GM12878 (cell line): ENCODE results near the gene RARB. TPM values are rescaled to one million over a fixed set of nuclear protein-coding genes. Genes with fewer than 3 reads are reported as not detected.

Experiments
- ATAC-seq: fragments of 200-7000 bp; cut with Tn5 transposase; 3 replicates; pipeline ENCODE4 v1.9.1; 2020; ENCODE audit warnings: mild to moderate bottlenecking, moderate library complexity
- BruUV-seq: library from RNA; stranded (reverse); fragments of 400-500 nt; replicated peaks from 2 replicates; lab custom pipeline; 2021; lab: Mats Ljungman, UMichigan
- CTCF ChIA-PET: fragments of 300-600 bp; sonication (Branson Sonifier 250); formaldehyde crosslinking; extraction: SDS; loops from one replicate; lab custom pipeline; 2021; ENCODE audit warnings: inconsistent platforms; lab: Yijun Ruan, JAX
- POLR2A ChIA-PET: fragments of 350-600 bp; formaldehyde crosslinking; extraction: SDS; loops from one replicate; lab custom pipeline; 2021; ENCODE audit warnings: inconsistent platforms; lab: Charles Lee
- RAD21 ChIA-PET: fragments of 300-600 bp; sonication (Branson Sonifier 250); formaldehyde crosslinking; loops from one replicate; lab custom pipeline; 2023; ENCODE audit warnings: antibody characterized with exemption; ENCODE audit not compliant: unreplicated experiment; lab: Charles Lee
- SMC1A ChIA-PET: fragments of 300-600 bp; sonication (Branson Sonifier 250); formaldehyde crosslinking; loops from one replicate; lab custom pipeline; 2023; ENCODE audit not compliant: unreplicated experiment, uncharacterized antibody; lab: Charles Lee
- DNase-seq: peaks from one replicate; pipeline ENCODE4 v3.0.0-alpha.2; 2011; ENCODE audit warnings: low read depth, low spot score
- FAIRE-seq: peaks from 3 replicates; lab custom pipeline; 2011; peaks lifted over from hg19 to GRCh38; lab: Jason Lieb, UNC
- H2AFZ ChIP-seq: 2 replicates; pipeline ENCODE4 v1.6.0; 2011; ENCODE audit warnings: low read depth, low read length, control low read depth; ENCODE audit not compliant: control insufficient read depth
- H3K27ac ChIP-seq: 2 replicates; pipeline ENCODE4 v1.5.1; 2011; ENCODE audit warnings: control low read depth; ENCODE audit not compliant: control insufficient read depth, insufficient read depth
- H3K27me3 ChIP-seq, 2 experiments: replicated peaks in 1 of 2; 2 replicates each; pipeline versions ENCODE4 v1.6.0 to v1.6.1; 2011; ENCODE audit warnings: low read length in 1 of 2; ENCODE audit not compliant: control insufficient read depth in 2 of 2, insufficient read depth in 2 of 2
- H3K36me3 ChIP-seq, 2 experiments: 2 replicates each; pipeline ENCODE4 v1.5.1; 2011; ENCODE audit warnings: low read length in 1 of 2; ENCODE audit not compliant: control insufficient read depth in 2 of 2, insufficient read depth in 2 of 2
- H3K4me1 ChIP-seq: 2 replicates; pipeline ENCODE4 v1.6.1; 2011; ENCODE audit warnings: mild to moderate bottlenecking, low read length, moderate library complexity, mixed read lengths; ENCODE audit not compliant: control insufficient read depth, insufficient read depth
- H3K4me2 ChIP-seq: 2 replicates; pipeline ENCODE4 v1.6.0; 2011; ENCODE audit warnings: control low read depth; ENCODE audit not compliant: control insufficient read depth, insufficient read depth
- H3K4me3 ChIP-seq: fragments of 200-600 bp; sonication (generic); 2 replicates; pipeline ENCODE4 v1.5.1; 2016
- H3K79me2 ChIP-seq: 2 replicates; pipeline ENCODE4 v1.6.0; 2011; ENCODE audit warnings: low read length; ENCODE audit not compliant: control insufficient read depth, insufficient read depth
- H3K9ac ChIP-seq: 2 replicates; pipeline ENCODE4 v1.8.0; 2011; ENCODE audit warnings: low read length, control low read depth, mixed read lengths; ENCODE audit not compliant: control insufficient read depth, insufficient read depth
- H3K9me3 ChIP-seq: replicated peaks from 3 replicates; pipeline ENCODE4 v1.5.1; 2011; ENCODE audit warnings: mild to moderate bottlenecking, low read length; ENCODE audit not compliant: control insufficient read depth, insufficient read depth
- H4K20me1 ChIP-seq: 2 replicates; pipeline ENCODE4 v1.6.0; 2011; ENCODE audit not compliant: control insufficient read depth, insufficient read depth
- CBX3 ChIP-seq: fragments of 200-600 bp; sonication (generic); IDR thresholded peaks from 2 replicates; pipeline ENCODE4 v1.6.1; 2016; ENCODE audit warnings: low read depth, borderline replicate concordance
- EP300 ChIP-seq, 2 experiments: fragments of 150-350 bp in 1 of 2; IDR thresholded peaks; 2 replicates each; pipeline ENCODE4 v1.6.1; 2011 to 2012; ENCODE audit warnings: low read depth in 2 of 2, low read length in 2 of 2, borderline replicate concordance in 1 of 2, improper control_type of control experiment in 1 of 2, inconsistent platforms in 1 of 2; ENCODE audit not compliant: control insufficient read depth in 1 of 2
- ETV6 ChIP-seq, 2 experiments: fragments of 450-650 bp in 1 of 2; IDR thresholded peaks in 1 of 2; conservative IDR thresholded peaks in 1 of 2; 2 replicates each; pipeline ENCODE4 v1.6.1; 2014; ENCODE audit warnings: antibody characterized with exemption in 1 of 2, borderline replicate concordance in 1 of 2, low read depth in 1 of 2, mild to moderate bottlenecking in 1 of 2, moderate library complexity in 1 of 2
- KAT2A ChIP-seq: conservative IDR thresholded peaks from 2 replicates; pipeline ENCODE4 v1.6.1; 2011; ENCODE audit warnings: low read depth, low read length; ENCODE audit not compliant: control insufficient read depth
- MEF2B ChIP-seq: fragments of 450-650 bp; IDR thresholded peaks from 2 replicates; pipeline ENCODE4 v1.6.1; 2018; ENCODE audit warnings: mild to moderate bottlenecking, moderate library complexity; ENCODE audit not compliant: partially characterized antibody, poor library complexity, severe bottlenecking
- PRDM15 ChIP-seq: fragments of 450-650 bp; formaldehyde crosslinking; IDR thresholded peaks from 2 replicates; pipeline ENCODE4 v1.4.0; 2020; ENCODE audit warnings: mild to moderate bottlenecking, moderate library complexity
- SMARCA5 ChIP-seq: fragments of 450-650 bp; IDR thresholded peaks from 2 replicates; pipeline ENCODE4 v1.6.1; 2017; ENCODE audit warnings: mild to moderate bottlenecking
- SMC3 ChIP-seq: IDR thresholded peaks from 2 replicates; pipeline ENCODE4 v1.6.1; 2011; ENCODE audit warnings: low read length, improper control_type of control experiment, borderline replicate concordance
- ZBTB4 ChIP-seq: fragments of 450-650 bp; formaldehyde crosslinking; IDR thresholded peaks from 2 replicates; pipeline ENCODE4 v1.4.0; 2022; ENCODE audit warnings: mild to moderate bottlenecking, moderate library complexity
- WGBS: methylation state at CpG from one replicate; pipeline ENCODE4 v1.1.6; 2016; ENCODE audit warnings: low lambda C conversion rate; ENCODE audit not compliant: insufficient replicate concordance, insufficient coverage; ENCODE audit errors: missing lambda C conversion rate; 5-methylcytosine and 5-hydroxymethylcytosine counted together
- in situ Hi-C: fragments of 300-500 bp; cut with MboI; formaldehyde crosslinking; loops from 9 replicates; pipeline ENCODE4 v1.14.3; 2018; ENCODE audit warnings: mixed read lengths
- intact Hi-C: fragments of 100-400 bp; cut with micrococcal nuclease; formaldehyde crosslinking; loops from one replicate; pipeline ENCODE4 v1.14.2; 2022; ENCODE audit not compliant: unreplicated experiment
- polyA plus RNA-seq, 11 experiments: library from polyadenylated mRNA; depleted of rRNA in 4 of 11; unstranded in 6 of 11; stranded (reverse) in 5 of 11; fragments of >200 nt; fragmentation: Nextera tagmentation in 4 of 11; fragmentation: Illumina TruSeq in 1 of 11; extraction: Ambion mirVana in 4 of 11; extraction: Trizol in 1 of 11; gene quantifications; 1 replicate in 1 of 11; 2 replicates in 10 of 11; pipeline versions ENCODE4 v1.2.1 to v1.2.3, GENCODE V29; 2011 to 2016; ENCODE audit warnings: inconsistent platforms in 2 of 11, missing spikeins in 2 of 11, low read depth in 1 of 11
- total RNA-seq, 4 experiments: library from RNA; depleted of rRNA in 3 of 4; stranded (reverse); fragments of >200 nt in 3 of 4; fragmentation: Illumina TruSeq in 1 of 4; extraction: Trizol in 1 of 4; gene quantifications; 2 replicates each; pipeline versions ENCODE4 v1.2.1 to v1.2.3, GENCODE V29; 2013 to 2021

RARB gene
- total and polyA plus RNA-seq, 10 of the 15 experiments (the other 5 are each of a cell fraction or from before 2014, with no cell fraction given) = 0.05 to 0.06 TPM; not detected in 8

DNA sequence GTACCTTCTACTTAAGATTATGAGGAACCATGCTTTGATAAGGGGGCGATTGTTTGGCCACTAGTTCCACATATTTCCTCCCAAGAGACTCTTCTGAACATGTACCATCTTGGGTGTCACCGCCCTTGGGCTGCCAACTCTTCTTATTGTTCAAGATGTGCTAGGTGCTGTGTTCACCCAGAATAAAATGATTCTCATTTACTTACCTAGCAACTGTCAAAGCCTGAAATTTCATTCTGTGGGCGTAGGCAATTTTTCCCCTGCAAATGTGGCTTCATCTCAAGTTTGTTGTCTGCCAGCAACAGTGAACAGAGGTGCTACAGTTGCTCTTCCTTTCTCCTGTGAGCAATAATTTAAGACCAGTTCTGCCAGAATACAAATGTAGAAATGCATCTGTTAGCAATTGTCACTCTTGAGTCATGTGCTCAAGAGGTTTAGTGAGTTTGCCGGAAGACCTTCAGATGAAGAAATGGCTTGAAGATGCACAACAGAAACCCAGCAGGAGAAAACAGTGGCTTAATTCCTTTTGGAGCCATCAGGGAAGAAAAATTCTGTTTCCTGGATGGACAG lies 41.3 kb upstream of the RARB start:
- SMC1A ChIA-PET = no interaction called here
- no peaks in the 10 kb centered on the region; a peak in 1 of 4 replicates for H3K27me3 ChIP-seq
- RAD21 ChIA-PET = no interaction called here
- whole genome bisulfite sequencing = 34% methylated on average over 4 of the region's 4 CpGs
- ATAC-seq (no peak), FAIRE-seq (no peak), DNase-seq (no peak)
- no peaks in the 10 kb centered on the region for H3K4me1 ChIP-seq
- H4K20me1 ChIP-seq = no peaks in the 10 kb centered on the region
- CTCF ChIA-PET = no interaction called here
- POLR2A ChIA-PET = no interaction called here
- no peak overlapping the region for H3K4me2 ChIP-seq
- no peak overlapping the region for H2AFZ ChIP-seq
- intact Hi-C loops (no loop called here), in situ Hi-C loops (no loop called here)
- H3K4me3 ChIP-seq = no peak overlapping the region
- H3K36me3 ChIP-seq = no peaks in the 10 kb centered on the region
- H3K27ac ChIP-seq = no peak overlapping the region
- H3K79me2 ChIP-seq = no peaks in the 10 kb centered on the region
- no peaks in the 10 kb centered on the region for H3K9me3 ChIP-seq
- H3K9ac ChIP-seq = no peak overlapping the region
- TF ChIP-seq CBX3 (no peak), MEF2B (no peak), SMC3 (no peak), SMARCA5 (no peak), ETV6 (conservative IDR thresholded peaks at IDR 0.05 in 1 of 2, IDR thresholded peaks at IDR 0.05 in 1 of 2; ENCODE audit: borderline replicate concordance in 1 of 2, low read depth in 1 of 2) (no peak)
- BruUV-seq = no TSS peak

- BruUV-seq = no TSS peak
- ChIA-PET SMC1A (no interaction called here), CTCF (no interaction called here), RAD21 (no interaction called here), POLR2A (no interaction called here)
- DNase-seq (no peak), FAIRE-seq (no peak), ATAC-seq (no peak)
- no peaks in the 10 kb centered on the region for H3K9me3 ChIP-seq
- intact Hi-C loops (no loop called here), in situ Hi-C loops (no loop called here)
- H3K36me3 ChIP-seq = no peaks in the 10 kb centered on the region
- H2AFZ ChIP-seq = no peak overlapping the region
- H3K27ac ChIP-seq = no peak overlapping the region
- no peaks in the 10 kb centered on the region for H3K79me2 ChIP-seq
- H3K4me3 ChIP-seq = no peak overlapping the region
- no peak overlapping the region for H3K4me2 ChIP-seq
- no peak overlapping the region for H3K9ac ChIP-seq
- no peaks in the 10 kb centered on the region for H3K4me1 ChIP-seq
- no peaks in the 10 kb centered on the region; a peak in 1 of 4 replicates for H3K27me3 ChIP-seq
- H4K20me1 ChIP-seq = no peaks in the 10 kb centered on the region
- 11% methylated on average over 3 of the region's 3 CpGs for WGBS
- no peak for TF ChIP-seq PRDM15
- no peak for TF ChIP-seq EP300 (IDR thresholded peaks at IDR 0.05; ENCODE audit: borderline replicate concordance in 1 of 2, control insufficient read depth in 1 of 2, low read depth in 2 of 2, low read length in 2 of 2)
- TF ChIP-seq KAT2A = no peak
- no peak for TF ChIP-seq ZBTB4 (CRISPR knock-in tag)
These were observed 37.5 kb upstream of the RARB start for GRCh38 chr3:25390605-25391004.
